ENCODE measurements around the gene HDAC4.

Gene HDAC4

DNA sequence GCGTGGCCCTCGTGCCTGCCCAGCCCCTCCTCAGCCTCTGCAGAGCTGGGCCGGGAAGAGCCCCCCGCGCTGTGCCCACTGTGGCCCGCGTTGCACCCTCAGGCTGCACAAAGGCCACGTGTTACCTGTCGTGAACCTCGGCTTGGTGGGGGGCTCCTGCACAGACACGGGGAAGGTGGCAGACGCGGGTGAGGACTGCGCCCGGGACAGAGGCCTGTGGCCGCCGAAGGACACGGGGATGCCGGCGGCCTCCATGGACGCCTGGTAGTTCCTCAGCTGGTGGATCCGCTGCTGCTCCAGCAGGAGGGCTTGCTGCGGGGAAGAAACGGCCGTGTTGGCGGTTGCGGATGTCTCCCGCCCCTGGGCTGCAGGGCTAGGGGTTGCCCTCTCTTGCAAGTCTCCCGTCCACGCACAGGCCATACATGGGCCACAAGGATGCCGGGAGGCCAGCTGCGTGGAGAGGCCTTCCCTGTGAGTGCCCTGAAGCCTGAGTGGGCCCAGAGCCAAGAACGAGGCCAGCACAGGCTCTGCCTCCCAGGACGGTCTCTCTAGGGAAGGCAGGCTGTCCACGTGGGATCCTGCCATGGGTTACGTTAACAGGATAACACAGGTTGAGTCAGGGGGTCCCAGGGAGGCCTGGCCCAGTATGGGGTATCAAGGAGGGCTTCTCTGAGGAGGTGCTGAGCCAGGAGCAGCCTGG, 289.3 kb downstream of the HDAC4 start:
- Histone ChIP-seq H3K79me2 (ENCODE audit: insufficient read depth, low read length) (no peaks in the 10 kb centered on the region), H3K9me2 (replicated peaks; ENCODE audit: insufficient read depth, low read length) (no peaks in the 10 kb centered on the region), H3F3A (ENCODE audit: insufficient read depth) (no peaks in the 10 kb centered on the region), H3K9me3 (ENCODE audit: insufficient read depth, low read length) (no peaks in the 10 kb centered on the region), H4K20me1 (ENCODE audit: low read depth, low read length) (no peaks in the 10 kb centered on the region), H2AFZ (ENCODE audit: low read depth, low read length, severe bottlenecking) (no peak overlapping the region), H3K4me2 (ENCODE audit: low read depth, low read length, poor library complexity, severe bottlenecking) (no peak overlapping the region), H3K27ac (ENCODE audit: low read depth, low read length) (no peak overlapping the region), H3K4me3 (ENCODE audit: insufficient read depth, low read length, poor library complexity, severe bottlenecking) (no peak overlapping the region), H3K27me3 (ENCODE audit: low read length) (no peaks in the 10 kb centered on the region), H3K36me3 (ENCODE audit: low read length) (no peaks in the 10 kb centered on the region), H3K9ac (ENCODE audit: low read length) (no peak overlapping the region)
- TF ChIP-seq CTCF (IDR thresholded peaks at IDR 0.05; ENCODE audit: insufficient read depth, low read length, poor library complexity, severe bottlenecking) (no peak), EZH2phosphoT487 (conservative IDR thresholded peaks at IDR 0.05; ENCODE audit: low read length) (no peak)

DNA sequence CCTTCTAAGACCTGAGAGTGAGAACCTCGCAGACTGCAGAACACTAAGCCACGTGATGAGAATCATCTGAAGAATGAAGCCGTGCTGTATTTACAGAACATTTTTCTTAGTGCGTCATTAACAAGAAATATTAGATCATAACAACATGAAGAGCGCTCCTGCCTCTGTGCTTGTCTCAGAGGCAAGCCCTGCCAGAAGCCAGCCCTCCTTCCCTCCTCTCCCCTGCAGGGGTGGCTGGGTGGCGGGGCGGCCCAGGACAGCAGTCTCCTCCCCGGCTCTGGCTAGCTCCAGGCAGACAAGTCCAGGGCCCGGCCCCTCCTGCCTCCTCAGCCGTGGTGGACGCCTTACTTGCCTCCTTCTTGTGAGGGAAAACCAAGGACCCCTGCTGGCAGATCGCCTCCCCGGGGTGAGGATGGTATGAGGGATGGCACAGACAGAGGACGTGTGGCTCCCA, 290.2 kb downstream of the HDAC4 start:
- H4K20me1 ChIP-seq (ENCODE audit: low read depth, low read length), result no peaks in the 10 kb centered on the region
- no peaks in the 10 kb centered on the region for H3K79me2 ChIP-seq (ENCODE audit: insufficient read depth, low read length)
- no peak overlapping the region for H2AFZ ChIP-seq (ENCODE audit: low read depth, low read length, severe bottlenecking)
- H3K9me3 ChIP-seq (ENCODE audit: insufficient read depth, low read length), result no peaks in the 10 kb centered on the region
- no peaks in the 10 kb centered on the region for H3K27me3 ChIP-seq (ENCODE audit: low read length)
- H3K4me3 ChIP-seq (ENCODE audit: insufficient read depth, low read length, poor library complexity, severe bottlenecking), result no peak overlapping the region
- H3F3A ChIP-seq (ENCODE audit: insufficient read depth), result no peaks in the 10 kb centered on the region
- no peak for TF ChIP-seq CTCF (IDR thresholded peaks at IDR 0.05; ENCODE audit: insufficient read depth, low read length, poor library complexity, severe bottlenecking)
- no peak for TF ChIP-seq EZH2phosphoT487 (conservative IDR thresholded peaks at IDR 0.05; ENCODE audit: low read length)
- H3K9me2 ChIP-seq (replicated peaks; ENCODE audit: insufficient read depth, low read length), result no peaks in the 10 kb centered on the region
- no peak overlapping the region for H3K9ac ChIP-seq (ENCODE audit: low read length)
- no peak overlapping the region for H3K4me2 ChIP-seq (ENCODE audit: low read depth, low read length, poor library complexity, severe bottlenecking)
- H3K36me3 ChIP-seq (ENCODE audit: low read length), result no peaks in the 10 kb centered on the region
- no peak overlapping the region for H3K27ac ChIP-seq (ENCODE audit: low read depth, low read length)

GRCh38 chr2:239109928-239110545, 290.8 kb downstream of the HDAC4 start:
- Histone ChIP-seq H3K4me3 (ENCODE audit: insufficient read depth, low read length, poor library complexity, severe bottlenecking) (no peak overlapping the region), H3K27ac (ENCODE audit: low read depth, low read length) (no peak overlapping the region), H2AFZ (ENCODE audit: low read depth, low read length, severe bottlenecking) (no peak overlapping the region), H3K9me3 (ENCODE audit: insufficient read depth, low read length) (no peaks in the 10 kb centered on the region), H3K9ac (ENCODE audit: low read length) (no peak overlapping the region), H3K27me3 (ENCODE audit: low read length) (no peaks in the 10 kb centered on the region), H3K9me2 (replicated peaks; ENCODE audit: insufficient read depth, low read length) (no peaks in the 10 kb centered on the region), H4K20me1 (ENCODE audit: low read depth, low read length) (no peaks in the 10 kb centered on the region), H3K4me2 (ENCODE audit: low read depth, low read length, poor library complexity, severe bottlenecking) (no peak overlapping the region), H3K36me3 (ENCODE audit: low read length) (no peaks in the 10 kb centered on the region), H3F3A (ENCODE audit: insufficient read depth) (no peaks in the 10 kb centered on the region), H3K79me2 (ENCODE audit: insufficient read depth, low read length) (no peaks in the 10 kb centered on the region)
- TF ChIP-seq EZH2phosphoT487 (conservative IDR thresholded peaks at IDR 0.05; ENCODE audit: low read length) (no peak), CTCF (IDR thresholded peaks at IDR 0.05; ENCODE audit: insufficient read depth, low read length, poor library complexity, severe bottlenecking) (no peak)
